ENCODE measurements around the gene NTPCR.
"Not testable (repeated sequence)": the region's sequence is repeated elsewhere in the genome, so short reads cannot be mapped to it uniquely, and the experiment has no call there.

Gene NTPCR

GRCh38 chr1:232984577-232985425 lies 34.4 kb downstream of the NTPCR start:
- no peak for DNase-seq (ENCODE audit: low spot score)

GRCh38 chr1:232985882-232986526 lies 35.6 kb downstream of the NTPCR start:
- DNase-seq (ENCODE audit: low spot score): no peak

GRCh38 chr1:232986527-232986922 lies 36.1 kb downstream of the NTPCR start:
- no peak for DNase-seq (ENCODE audit: low spot score)

GRCh38 chr1:232987046-232987773 lies 36.8 kb downstream of the NTPCR start:
- DNase-seq (ENCODE audit: low spot score): no peak

GRCh38 chr1:232987774-232988140 lies 37.3 kb downstream of the NTPCR start:
- no peak for DNase-seq (ENCODE audit: low spot score)

- DNase-seq (ENCODE audit: low spot score): no peak
Measured at GRCh38 chr1:232988572-232989040, 38.2 kb downstream of the NTPCR start.

GRCh38 chr1:232990176-232991128 lies 40.0 kb downstream of the NTPCR start:
- DNase-seq (ENCODE audit: low spot score): no peak

GRCh38 chr1:232991238-232991637 lies 40.8 kb downstream of the NTPCR start:
- DNase-seq (ENCODE audit: low spot score): no peak

- peak; percentile 56 for DNase-seq (ENCODE audit: low spot score)
Measured at GRCh38 chr1:232992227-232992626, 41.8 kb downstream of the NTPCR start.

GRCh38 chr1:232993555-232993954 lies 43.1 kb downstream of the NTPCR start:
- no peak for DNase-seq (ENCODE audit: low spot score)

GRCh38 chr1:232995189-232995588 lies 44.8 kb downstream of the NTPCR start:
- DNase-seq (ENCODE audit: low spot score): no peak

GRCh38 chr1:232996143-232996542 lies 45.7 kb downstream of the NTPCR start:
- no peak for DNase-seq (ENCODE audit: low spot score)

GRCh38 chr1:232998138-232998537 lies 47.7 kb downstream of the NTPCR start:
- no peak for DNase-seq (ENCODE audit: low spot score)

GRCh38 chr1:232998646-232999045 lies 48.2 kb downstream of the NTPCR start:
- no peak for DNase-seq (ENCODE audit: low spot score)

GRCh38 chr1:232999956-233000625 lies 49.7 kb downstream of the NTPCR start:
- no peak for DNase-seq (ENCODE audit: low spot score)

- DNase-seq (ENCODE audit: low spot score): not testable (repeated sequence)
Measured at GRCh38 chr1:233003638-233004037, 53.2 kb downstream of the NTPCR start.

- DNase-seq (ENCODE audit: low spot score): no peak
Measured at GRCh38 chr1:233004451-233004850, 54.0 kb downstream of the NTPCR start.

GRCh38 chr1:233005156-233005555 lies 54.7 kb downstream of the NTPCR start:
- DNase-seq (ENCODE audit: low spot score): no peak

- no peak for DNase-seq (ENCODE audit: low spot score)
Measured at GRCh38 chr1:233005703-233006102, 55.3 kb downstream of the NTPCR start.

- no peak for DNase-seq (ENCODE audit: low spot score)
Measured at GRCh38 chr1:233006108-233006507, 55.7 kb downstream of the NTPCR start.

GRCh38 chr1:233006541-233006973 lies 56.1 kb downstream of the NTPCR start:
- DNase-seq (ENCODE audit: low spot score): no peak

Data from cerebellar cortex (tissue), 1 donor.